Fibroblast of mammary gland (primary cell): ENCODE measurements around the gene CD84.

Experiments used
- DNase-seq: peaks from one replicate; pipeline ENCODE4 v3.0.0-alpha.2; 2010; ENCODE audit warnings: low read depth
- H3K4me3 ChIP-seq: 2 replicates; pipeline ENCODE4 v1.5.1; 2011; ENCODE audit warnings: low read depth, mild to moderate bottlenecking, low read length, moderate library complexity; ENCODE audit not compliant: control insufficient read depth
- TF ChIP-seq, protein P1 (sequence below): conservative IDR thresholded peaks from 2 replicates; pipeline ENCODE4 v1.5.1; 2011; ENCODE audit warnings: low read depth, low read length, inconsistent platforms; ENCODE audit not compliant: control insufficient read depth, insufficient read depth

Gene CD84

DNA sequence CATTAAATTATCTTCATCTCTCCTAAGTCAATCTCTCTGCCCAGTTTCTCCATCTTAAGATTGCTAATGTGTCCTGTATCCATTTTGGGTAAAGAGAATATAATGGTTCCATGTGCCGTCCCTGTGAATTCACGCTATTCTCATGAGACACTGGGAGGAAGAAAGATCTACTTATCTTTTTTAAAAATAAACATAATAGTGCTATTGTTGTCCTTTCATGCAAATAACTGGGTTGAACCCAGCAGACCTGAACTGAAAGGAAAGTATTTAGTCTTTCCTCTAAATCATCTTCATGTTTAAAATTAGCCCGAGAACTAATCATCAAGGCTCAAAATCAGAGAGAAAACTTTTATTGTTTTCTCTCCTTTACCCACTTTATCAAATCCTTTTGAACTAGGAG, 45.2 kb upstream of the CD84 start:
- TF ChIP-seq, protein P1, sequence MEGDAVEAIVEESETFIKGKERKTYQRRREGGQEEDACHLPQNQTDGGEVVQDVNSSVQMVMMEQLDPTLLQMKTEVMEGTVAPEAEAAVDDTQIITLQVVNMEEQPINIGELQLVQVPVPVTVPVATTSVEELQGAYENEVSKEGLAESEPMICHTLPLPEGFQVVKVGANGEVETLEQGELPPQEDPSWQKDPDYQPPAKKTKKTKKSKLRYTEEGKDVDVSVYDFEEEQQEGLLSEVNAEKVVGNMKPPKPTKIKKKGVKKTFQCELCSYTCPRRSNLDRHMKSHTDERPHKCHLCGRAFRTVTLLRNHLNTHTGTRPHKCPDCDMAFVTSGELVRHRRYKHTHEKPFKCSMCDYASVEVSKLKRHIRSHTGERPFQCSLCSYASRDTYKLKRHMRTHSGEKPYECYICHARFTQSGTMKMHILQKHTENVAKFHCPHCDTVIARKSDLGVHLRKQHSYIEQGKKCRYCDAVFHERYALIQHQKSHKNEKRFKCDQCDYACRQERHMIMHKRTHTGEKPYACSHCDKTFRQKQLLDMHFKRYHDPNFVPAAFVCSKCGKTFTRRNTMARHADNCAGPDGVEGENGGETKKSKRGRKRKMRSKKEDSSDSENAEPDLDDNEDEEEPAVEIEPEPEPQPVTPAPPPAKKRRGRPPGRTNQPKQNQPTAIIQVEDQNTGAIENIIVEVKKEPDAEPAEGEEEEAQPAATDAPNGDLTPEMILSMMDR: no peak
- no peak overlapping the region for H3K4me3 ChIP-seq
- DNase-seq: no peak

DNA sequence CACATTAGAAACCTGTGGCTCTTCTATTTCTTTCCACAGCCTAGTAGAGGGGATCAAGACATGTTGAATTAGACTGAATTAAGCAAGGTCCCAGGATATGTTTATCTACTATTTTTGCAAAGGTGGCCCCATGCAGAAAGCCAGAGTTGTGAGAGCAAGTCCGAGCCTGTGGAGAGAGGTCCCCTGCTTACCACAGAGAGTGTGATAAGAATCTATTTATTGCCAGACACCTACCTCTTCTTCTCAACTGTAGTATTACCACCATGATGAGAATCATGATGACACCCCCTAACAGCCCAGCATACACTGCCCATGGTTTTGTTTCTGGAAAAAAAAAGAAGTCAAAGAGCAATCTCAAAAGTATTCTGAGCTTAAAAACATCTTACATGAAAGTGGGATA, 44.6 kb upstream of the CD84 start:
- H3K4me3 ChIP-seq: no peak overlapping the region

DNA sequence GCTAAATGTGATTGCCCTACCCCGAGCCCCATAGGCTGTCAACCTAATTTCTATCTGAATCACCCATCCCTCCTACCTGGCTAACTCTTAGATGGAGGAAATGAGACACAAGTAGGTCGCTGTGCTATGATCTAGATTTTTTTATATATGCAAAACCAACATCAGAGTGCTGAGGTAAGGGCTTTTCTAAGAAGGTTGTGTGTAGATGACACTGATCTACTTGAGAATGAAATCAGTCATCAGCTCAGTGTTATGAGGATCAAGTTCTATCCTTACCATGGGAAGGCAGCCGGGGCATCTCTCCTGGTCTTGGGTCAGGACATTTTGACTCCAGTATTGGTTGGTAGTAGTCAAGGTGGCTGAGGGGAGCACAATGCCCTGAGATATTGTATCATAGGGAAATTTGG, 43.9 kb upstream of the CD84 start:
- no peak for DNase-seq
- H3K4me3 ChIP-seq: no peak overlapping the region
- TF ChIP-seq, protein P1: no peak

More for the DNA sequence above, 44.6 kb upstream of the CD84 start:
- no peak for DNase-seq
- TF ChIP-seq, protein P1: no peak

DNA sequence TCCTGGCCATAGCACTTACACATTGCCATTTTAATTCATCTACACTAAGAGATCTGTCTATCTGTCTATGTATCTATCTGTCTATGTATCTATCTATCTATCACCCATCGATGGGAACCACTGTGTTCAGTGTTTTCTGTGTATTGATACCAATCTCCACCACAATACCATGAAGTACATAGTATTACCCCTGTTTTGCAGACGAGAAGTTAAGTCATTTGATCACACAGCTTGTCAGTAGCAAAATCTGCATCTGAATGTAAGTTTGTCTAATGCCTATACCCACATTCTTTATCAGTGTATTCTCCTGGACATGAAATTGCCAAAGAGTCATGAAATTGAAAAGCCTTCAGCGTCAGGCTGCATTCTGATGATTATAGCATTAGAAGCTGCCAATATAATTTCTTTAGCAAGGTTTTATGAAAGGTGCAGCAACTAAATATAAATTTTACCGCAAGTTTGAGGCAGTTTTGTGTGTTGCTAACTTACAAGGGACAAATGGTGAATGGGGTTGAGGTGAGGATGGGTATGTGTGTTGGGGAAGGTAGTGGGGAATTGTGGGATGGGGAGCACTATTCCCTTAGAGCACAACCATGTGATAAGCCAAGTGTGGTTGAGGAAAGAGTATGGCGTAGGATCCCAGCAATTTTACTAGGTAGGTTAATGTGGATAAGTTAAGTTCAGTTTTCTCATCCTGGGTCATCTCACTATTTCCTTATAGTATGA, 43.4 kb upstream of the CD84 start:
- DNase-seq: no peak
- H3K4me3 ChIP-seq: no peak overlapping the region
- TF ChIP-seq, protein P1: no peak

DNA sequence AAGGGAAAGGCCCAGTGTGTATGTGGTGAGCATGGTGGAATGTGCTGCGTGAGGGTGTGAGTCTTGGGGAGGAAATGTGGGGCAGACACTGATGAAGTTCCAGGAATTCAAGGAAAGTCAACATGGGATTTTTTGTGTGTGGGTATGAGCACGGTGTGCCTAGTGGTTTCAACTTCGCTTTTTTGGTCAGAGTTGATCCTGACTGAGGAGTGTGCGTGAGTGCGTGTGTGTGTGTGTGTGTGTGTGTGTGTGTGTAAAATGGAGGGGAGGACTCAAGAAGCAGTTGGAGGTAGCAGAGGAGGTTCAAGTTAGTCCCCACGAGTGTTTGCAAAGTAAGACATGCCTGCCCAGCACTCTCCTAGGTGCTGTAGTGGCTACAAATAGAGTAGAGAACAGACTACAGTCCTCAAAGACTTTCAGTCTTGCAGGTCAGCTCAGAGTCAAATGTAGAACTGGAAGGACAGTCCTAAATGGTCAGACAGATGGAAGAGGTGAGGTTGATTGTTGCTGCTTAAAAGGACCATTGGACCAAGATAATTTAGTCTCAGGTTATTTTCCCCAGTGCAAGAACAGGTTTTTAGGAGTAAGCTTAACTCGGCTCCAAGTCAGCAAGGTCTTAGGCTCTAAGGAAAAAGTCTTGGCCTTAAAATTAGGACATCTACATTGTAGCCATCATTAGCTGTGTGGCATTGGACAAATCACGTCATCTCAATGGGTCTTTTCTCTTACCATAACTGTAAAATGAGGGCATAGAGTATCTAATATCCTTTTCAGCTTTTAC, 42.5 kb upstream of the CD84 start:
- no peak for DNase-seq
- TF ChIP-seq, protein P1: no peak
- no peak overlapping the region for H3K4me3 ChIP-seq

DNA sequence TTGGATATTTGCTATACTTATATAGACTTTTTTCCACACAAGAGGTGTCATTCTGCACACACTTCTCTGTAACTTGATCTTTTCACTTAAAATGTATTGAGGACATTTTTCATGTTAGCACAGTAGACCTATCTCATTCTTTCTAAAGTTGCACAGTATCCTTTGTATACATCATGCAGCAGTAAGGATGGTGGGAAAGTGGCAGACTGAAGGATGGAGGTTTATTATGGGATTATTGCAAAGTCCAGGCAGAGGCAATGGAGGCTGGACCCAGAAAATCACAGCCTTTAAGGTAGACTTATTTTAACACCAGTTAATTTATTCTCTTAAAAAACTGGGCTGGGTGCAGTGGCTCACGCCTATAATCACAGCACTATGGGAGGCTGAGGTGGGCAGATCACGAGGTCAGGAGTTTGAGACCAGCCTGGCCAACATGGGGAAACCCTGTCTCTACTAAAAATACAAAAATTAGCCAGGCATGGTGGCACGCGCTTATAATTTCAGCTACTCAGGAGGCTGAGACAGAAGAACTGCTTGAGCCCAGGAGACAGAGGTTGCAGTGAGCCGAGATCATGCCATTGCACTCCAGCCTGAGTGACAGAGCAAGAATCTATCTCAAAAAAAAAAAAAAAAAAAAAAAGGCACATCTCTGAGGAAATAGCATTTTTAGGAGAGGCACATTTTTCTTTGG, 41.8 kb upstream of the CD84 start:
- TF ChIP-seq, protein P1: no peak
- no peak overlapping the region for H3K4me3 ChIP-seq
- no peak for DNase-seq
